ENCODE measurements around the gene FOXJ2.
"Not testable (repeated sequence)": the region's sequence is repeated elsewhere in the genome, so short reads cannot be mapped to it uniquely, and the experiment has no call there.

Gene FOXJ2

GRCh38 chr12:8032242-8033152 lies at the start of gene FOXJ2:
Gene FOXJ2 (plus strand): TSS chr12:8032716. CDS start chr12:8039833, 7,117 bp downstream.
- intact Hi-C loops (cut with DNase I): no loop called here
- peak in 40 of 42 donors; percentile 55 to 90 (median 80) for DNase-seq

- DNase-seq; intact Hi-C loops (cut with DNase I): not testable (repeated sequence)
Measured at GRCh38 chr12:7983019-7983418, 49.5 kb upstream of the FOXJ2 start.

- DNase-seq; intact Hi-C loops (cut with DNase I): not testable (repeated sequence)
Measured at GRCh38 chr12:7983460-7983859, 49.1 kb upstream of the FOXJ2 start.

GRCh38 chr12:7984900-7985299 lies 47.6 kb upstream of the FOXJ2 start:
- intact Hi-C loops (cut with DNase I): no loop called here

GRCh38 chr12:7985802-7986418 lies 46.6 kb upstream of the FOXJ2 start:
- intact Hi-C loops (cut with DNase I): no loop called here
- no peak for DNase-seq

More at GRCh38 chr12:7984900-7985299, 47.6 kb upstream of the FOXJ2 start:
- DNase-seq: no peak

GRCh38 chr12:7989827-7990491 lies 42.6 kb upstream of the FOXJ2 start:
- intact Hi-C loops (cut with DNase I): loop anchor here (5.0 kb wide), 1 partner anchor 133 kb away; no protein-coding TSS in a partner anchor
- peak in 2 of 42 donors; percentile 11 to 30 for DNase-seq

- intact Hi-C loops (cut with DNase I): loop anchor here (5.0 kb wide), 1 partner anchor 134 kb away; no protein-coding TSS in a partner anchor
- DNase-seq: no peak
Measured at GRCh38 chr12:7991535-7991934, 41.0 kb upstream of the FOXJ2 start.

- intact Hi-C loops (cut with DNase I): loop anchor here (5.0 kb wide), 2 partner anchors 62 to 137 kb away; no protein-coding TSS in a partner anchor
- DNase-seq: no peak
Measured at GRCh38 chr12:7994731-7995205, 37.7 kb upstream of the FOXJ2 start.

GRCh38 chr12:7995266-7995963 lies 37.1 kb upstream of the FOXJ2 start:
- peak; percentile 67 to 97 (median 87) for DNase-seq
- intact Hi-C loops (cut with DNase I): loop anchor here (5.0 kb wide), 1 partner anchor 63 kb away; no protein-coding TSS in a partner anchor

GRCh38 chr12:8000827-8001226 lies 31.7 kb upstream of the FOXJ2 start:
- intact Hi-C loops (cut with DNase I); DNase-seq: not testable (repeated sequence)

GRCh38 chr12:8001496-8001895 lies 31.0 kb upstream of the FOXJ2 start:
- intact Hi-C loops (cut with DNase I); DNase-seq: not testable (repeated sequence)

- not testable (repeated sequence) for DNase-seq
Measured at GRCh38 chr12:8004897-8005296, 27.6 kb upstream of the FOXJ2 start.

GRCh38 chr12:8011331-8011730 lies 21.2 kb upstream of the FOXJ2 start:
- intact Hi-C loops (cut with DNase I): no loop called here
- DNase-seq: no peak

More at GRCh38 chr12:8004897-8005296, 27.6 kb upstream of the FOXJ2 start:
- intact Hi-C loops (cut with DNase I): not testable (repeated sequence)

- DNase-seq: no peak
- intact Hi-C loops (cut with DNase I): no loop called here
Measured at GRCh38 chr12:8012651-8013309, 19.7 kb upstream of the FOXJ2 start.

- no peak for DNase-seq
- intact Hi-C loops (cut with DNase I): no loop called here
Measured at GRCh38 chr12:8014836-8015235, 17.7 kb upstream of the FOXJ2 start.

- peak in 1 of 42 donors; percentile 30 for DNase-seq
- intact Hi-C loops (cut with DNase I): not testable (repeated sequence)
Measured at GRCh38 chr12:8018213-8018612, 14.3 kb upstream of the FOXJ2 start.

- DNase-seq: peak in 20 of 42 donors; percentile 14 to 56 (median 29)
- intact Hi-C loops (cut with DNase I): no loop called here
Measured at GRCh38 chr12:8018666-8019581, 13.6 kb upstream of the FOXJ2 start.

Data from head of caudate nucleus (tissue), 42 donors.